HG02623 (cell line): ENCODE data around the gene OR11G2.
"Not testable (repeated sequence)": the region's sequence is repeated elsewhere in the genome, so short reads cannot be mapped to it uniquely, and the experiment has no call there.

Experiments
- ATAC-seq: cut with Tn5 transposase; IDR thresholded peaks from one replicate; pipeline ENCODE4 v1.9.1; 2021; ENCODE audit warnings: moderate library complexity; ENCODE audit not compliant: unreplicated experiment

Gene OR11G2, protein sequence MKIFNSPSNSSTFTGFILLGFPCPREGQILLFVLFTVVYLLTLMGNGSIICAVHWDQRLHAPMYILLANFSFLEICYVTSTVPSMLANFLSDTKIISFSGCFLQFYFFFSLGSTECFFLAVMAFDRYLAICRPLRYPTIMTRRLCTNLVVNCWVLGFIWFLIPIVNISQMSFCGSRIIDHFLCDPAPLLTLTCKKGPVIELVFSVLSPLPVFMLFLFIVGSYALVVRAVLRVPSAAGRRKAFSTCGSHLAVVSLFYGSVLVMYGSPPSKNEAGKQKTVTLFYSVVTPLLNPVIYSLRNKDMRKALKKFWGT

DNA sequence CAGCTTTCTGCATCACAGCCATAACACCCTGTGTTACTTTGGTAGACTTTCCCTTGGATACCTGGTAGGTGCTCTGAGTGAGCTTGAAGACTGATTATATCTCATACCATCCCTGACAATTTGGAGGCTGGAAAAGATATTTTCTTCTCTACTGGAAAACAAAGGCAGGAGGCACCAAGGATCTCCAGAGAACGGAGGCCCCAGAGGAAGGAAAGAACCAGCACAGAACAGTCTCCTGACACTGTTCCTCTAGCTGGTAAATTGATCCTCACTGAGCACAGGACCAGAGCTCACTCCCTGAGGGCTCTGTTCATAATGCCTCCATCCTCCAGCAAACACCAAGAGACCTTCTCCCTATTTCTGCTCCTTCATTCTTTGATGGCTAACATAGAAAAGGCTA is at the start of gene OR11G2:
OR11G2 (plus strand) TSS at position 301 of the 400 bp plus-strand sequence. CDS start 6,542 bp downstream, outside the sequence.
- no peak for ATAC-seq

DNA sequence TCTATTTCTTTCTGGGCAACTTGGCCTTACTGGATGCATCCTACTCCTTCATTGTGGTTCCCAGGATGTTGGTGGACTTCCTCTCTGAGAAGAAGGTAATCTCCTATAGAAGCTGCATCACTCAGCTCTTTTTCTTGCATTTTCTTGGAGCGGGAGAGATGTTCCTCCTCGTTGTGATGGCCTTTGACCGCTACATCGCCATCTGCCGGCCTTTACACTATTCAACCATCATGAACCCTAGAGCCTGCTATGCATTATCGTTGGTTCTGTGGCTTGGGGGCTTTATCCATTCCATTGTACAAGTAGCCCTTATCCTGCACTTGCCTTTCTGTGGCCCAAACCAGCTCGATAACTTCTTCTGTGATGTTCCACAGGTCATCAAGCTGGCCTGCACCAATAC is 46.8 kb upstream of the OR11G2 start:
- no peak for ATAC-seq

DNA sequence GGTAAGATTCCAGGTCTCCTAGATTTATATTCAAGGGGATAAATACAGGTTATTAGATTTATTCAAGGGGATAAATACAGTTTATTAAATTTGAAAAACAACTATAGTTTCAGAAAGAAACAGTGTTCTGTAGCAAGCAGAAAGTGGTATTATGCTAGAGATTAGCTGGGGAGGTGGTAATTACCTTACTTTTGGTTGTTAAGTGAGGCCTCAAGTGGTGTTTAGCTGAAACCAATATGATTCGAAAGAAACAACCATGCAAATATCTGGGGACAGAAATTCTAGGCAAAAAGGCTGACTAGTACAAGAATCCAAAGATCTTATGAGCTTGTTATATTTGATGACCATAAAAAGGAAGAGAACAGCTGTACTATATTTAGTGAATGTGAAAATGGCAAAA is 45.9 kb upstream of the OR11G2 start:
- no peak for ATAC-seq

DNA sequence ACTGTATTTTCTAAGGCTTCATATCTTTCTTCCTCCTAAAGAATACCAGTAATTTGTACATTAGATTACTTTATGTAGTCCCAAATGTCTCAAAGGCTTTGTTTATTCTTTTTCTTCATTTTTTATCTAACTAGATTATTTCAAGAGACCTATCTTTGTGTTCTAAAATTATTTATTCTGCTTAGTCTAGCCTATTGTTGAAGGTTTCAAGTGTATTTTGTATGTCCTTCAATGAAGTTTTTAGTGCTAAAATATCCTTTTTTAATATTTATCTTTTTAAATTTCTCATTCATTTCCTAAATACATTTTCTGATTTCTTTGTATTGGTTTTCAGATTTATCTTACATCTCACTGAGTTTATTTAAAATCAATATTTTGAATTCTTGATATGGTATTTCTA is 26.2 kb upstream of the OR11G2 start:
- no peak for ATAC-seq

DNA sequence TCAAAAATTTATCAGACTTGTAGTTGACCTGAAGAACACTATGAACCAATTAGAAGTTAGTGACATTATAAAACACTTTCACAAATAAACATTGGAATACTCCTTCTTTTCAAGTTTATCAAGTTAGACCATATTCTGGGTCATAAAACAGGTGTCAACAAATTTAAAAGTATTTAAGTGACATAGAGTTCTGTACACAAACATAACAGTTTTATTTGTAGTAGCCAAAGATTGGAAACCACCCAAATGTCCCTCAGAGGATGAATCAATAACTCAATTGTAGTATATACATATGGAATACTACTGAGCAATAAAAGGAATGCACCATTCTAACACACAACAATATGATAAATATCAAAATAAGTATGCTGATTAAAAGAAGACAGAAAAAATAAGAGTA is 23.6 kb upstream of the OR11G2 start:
- ATAC-seq = no peak

DNA sequence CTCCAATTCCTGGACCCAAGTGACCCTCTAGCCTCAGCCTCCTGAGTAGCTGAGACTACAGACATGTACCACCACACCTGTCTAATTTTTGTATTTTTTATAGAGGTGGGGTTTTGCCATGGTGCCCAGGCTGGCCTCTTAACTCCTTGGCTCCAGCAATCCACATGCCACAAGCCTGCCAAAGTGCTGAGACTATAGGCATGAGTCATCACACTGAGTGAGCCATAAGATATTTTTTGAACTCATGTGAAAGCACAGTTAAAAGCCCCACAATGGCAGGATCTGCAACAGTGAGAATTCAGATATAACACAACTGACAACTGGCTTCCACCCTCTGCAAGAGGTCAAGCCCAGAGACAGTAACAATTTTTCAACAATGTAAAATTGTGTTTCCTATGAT is 20.8 kb upstream of the OR11G2 start:
- not testable (repeated sequence) for ATAC-seq

DNA sequence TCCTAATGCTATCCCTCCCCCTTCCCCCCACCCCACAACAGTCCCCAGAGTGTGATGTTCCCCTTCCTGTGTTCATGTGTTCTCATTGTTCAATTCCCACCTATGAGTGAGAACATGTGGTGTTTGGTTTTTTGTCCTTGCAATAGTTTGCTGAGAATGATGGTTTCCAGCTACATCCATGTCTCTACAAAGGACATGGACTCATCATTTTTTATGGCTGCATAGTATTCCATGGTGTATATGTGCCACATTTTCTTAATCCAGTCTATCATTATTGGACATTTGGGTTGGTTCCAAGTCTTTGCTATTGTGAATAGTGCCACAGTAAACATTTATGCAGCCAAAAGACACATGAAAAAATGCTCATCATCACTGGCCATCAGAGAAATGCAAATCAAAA is 16.5 kb upstream of the OR11G2 start:
- ATAC-seq = not testable (repeated sequence)

DNA sequence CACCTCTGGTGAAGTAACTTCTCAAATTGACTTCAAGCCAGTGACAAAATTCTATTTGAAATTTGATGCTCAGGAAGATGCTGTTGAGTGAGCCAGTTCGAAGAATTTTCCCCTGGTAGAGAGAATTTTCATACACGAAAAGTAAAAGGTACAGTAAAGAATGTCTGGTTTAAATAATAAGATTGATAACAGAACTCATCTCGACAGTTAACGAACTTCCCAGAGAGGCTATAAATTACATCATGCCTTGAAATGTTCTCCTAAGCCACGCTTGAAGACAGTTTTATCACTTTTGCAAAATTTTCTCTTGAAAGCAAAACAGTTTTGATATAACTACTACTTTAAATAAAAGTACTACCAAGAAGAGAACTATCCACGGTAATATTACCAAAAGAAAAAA is 14.4 kb upstream of the OR11G2 start:
- ATAC-seq = no peak

DNA sequence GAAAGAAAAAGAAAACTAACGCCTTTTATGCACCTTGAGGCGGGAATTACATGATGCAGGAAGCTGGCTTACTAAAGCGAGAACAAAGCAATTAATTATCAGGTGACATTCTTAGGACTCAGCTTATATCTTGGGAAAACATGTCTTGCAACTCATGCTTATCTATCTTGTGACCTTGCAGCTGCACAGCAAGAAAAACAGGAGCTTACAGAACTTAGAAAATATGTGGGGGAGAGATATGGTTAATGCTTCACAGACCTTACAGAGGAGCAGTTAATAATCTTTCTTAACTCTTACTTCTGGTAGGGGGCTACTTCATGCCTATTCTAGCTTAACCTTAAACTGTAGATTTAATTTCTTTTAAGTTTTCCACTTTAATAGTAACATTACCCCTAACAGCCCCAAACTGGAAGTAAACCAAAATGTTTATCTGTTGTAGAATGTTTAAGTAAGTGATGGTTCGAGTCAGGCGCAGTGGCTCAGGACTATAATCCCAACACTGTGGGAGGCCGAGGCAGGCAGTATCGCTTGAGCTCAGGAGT is 13.2 kb upstream of the OR11G2 start:
- no peak for ATAC-seq

DNA sequence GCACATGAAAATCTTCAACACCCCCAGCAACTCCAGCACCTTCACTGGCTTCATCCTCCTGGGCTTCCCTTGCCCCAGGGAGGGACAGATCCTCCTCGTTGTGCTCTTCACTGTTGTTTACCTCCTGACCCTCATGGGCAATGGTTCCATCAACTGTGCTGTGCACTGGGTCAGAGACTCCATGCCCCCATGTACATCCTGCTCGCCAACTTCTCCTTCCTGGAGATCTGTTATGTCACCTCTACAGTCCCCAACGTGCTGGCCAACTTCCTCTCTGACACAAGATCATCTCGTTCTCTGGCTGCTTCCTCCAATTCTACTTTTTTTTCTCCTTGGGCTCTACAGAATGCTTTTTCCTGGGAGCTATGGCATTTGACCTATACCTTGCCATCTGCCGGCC is 11.5 kb upstream of the OR11G2 start:
- no peak for ATAC-seq

DNA sequence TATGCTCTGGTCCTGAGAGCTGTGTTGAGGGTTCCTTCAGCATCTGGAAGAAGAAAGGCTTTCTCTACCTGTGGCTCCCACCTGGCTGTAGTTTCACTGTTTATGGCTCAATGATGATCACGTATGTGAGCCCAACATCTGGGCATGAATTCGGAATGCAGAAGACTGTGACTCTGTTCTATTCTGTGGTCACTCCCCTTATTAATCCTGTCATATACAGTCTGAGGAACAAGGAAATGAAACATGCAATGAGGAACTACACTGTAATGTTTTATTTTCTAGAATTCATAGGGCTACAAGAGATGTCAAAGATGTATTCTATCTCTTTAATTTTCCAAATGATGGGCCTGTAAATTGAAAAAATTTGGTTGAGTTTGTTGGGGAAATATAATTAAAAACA is 10.8 kb upstream of the OR11G2 start:
- no peak for ATAC-seq

DNA sequence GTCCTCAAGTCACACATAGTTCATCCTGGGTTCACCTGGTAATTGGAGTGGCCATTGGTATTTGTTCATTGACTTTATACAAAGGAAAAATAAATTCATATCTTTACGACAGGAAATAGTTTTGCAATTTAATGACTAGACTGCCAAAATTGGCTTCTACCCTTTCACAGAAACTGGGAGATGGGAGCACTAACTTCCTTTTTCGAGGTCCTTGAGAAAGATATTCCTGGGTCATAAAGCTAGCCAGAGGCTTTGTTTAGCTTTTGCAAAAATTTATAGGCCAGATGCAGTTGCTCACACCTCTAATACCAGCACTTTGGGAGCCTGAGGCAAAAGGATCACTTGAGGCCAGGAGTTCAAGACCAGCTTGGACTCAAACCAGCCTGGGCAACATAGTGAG is 10.2 kb upstream of the OR11G2 start:
- no peak for ATAC-seq

DNA sequence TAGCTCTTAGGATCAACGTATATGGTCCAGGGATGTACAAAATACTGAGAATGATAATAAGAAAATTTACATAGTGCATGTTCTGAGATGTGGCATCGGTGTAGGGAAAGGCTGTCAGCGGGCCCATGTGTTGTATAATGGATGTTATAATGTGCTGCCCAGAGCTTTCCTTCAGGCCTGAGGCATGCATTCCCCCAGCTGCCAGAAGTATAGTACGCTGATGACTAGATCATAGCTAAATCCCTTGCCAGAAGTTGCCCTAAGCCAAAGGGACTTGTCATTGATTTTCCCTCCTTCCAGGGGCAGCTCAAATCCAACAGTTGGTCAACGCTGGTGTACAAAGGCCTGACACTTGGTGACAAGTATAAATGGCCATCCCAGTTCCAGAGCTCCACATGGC is 6.5 kb upstream of the OR11G2 start:
- no peak for ATAC-seq

DNA sequence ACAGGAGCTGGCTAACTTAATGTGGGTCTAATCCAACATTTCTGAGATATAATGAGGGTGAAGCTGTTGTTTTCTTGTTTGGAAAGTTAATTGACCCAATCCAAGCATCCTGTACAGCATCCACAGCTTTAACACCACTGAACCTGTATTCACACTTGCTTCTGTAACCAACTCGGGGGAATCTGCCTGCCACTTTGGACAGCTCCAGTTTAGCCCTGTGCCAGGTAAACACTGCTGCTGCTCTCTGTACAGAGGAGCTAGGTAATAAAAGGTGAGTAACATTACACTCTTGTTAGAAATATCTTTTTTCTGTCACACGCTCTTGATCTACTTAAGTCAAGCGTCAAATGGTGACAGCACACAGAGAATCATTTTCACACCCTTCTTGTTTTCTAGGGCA is 700 bp downstream of the OR11G2 start:
- no peak for ATAC-seq

DNA sequence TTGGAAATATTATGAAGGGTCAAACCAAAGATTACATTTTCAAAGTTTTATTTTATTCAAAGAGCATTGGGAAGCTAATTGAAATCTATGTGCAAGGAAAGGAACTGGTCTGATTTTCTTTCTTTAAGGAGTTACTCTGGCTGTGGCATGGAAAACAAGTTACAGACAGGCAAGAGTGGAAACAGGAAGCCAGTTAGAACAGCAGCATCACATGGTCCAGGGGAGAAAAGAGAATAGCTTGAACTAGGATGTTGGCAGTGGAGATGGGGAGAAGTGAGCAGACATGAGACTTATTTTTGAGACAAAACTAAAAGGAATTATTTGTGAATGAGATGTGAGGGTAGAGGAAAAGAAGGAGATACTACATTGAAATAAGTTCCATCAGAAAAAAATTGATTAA is 3.4 kb downstream of the OR11G2 start:
- no peak for ATAC-seq

DNA sequence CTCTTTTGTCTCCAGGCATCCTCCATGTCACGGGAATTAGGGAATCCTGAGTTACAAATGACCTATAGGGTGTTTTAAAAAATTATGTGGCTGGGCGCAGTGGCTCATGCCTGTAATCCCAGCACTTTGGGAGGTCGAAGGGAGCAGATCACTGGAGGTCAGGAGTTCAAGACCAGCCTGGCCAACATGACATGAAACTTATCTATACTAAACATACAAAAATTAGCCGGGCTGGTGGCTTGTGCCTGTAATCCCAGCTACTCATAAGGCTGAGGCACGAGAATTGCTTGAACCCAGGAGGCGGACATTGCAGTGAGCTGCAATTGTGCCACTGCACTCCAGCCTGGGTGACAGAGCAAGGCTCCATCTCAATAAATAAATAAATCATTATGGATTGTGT is 4.5 kb downstream of the OR11G2 start:
- not testable (repeated sequence) for ATAC-seq

DNA sequence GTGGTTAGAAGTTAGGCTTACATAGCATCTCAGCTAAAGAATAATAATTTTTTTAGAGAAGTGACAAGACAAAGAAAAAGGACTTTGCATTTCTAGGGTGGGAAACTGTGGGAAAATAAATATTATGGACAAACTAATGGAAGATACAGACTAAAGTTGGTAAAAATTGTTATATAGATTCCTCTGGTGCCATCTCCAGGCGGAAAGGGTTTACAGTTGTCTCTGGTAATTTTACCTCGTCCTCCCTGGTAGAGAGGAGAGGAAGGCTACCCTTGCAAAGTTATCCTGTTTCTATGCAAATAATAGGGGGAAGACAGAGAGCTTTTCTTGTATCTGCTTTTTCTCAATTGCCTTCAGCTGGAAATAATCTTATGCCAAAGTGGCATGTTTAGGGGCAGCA is 5.2 kb downstream of the OR11G2 start:
- no peak for ATAC-seq

DNA sequence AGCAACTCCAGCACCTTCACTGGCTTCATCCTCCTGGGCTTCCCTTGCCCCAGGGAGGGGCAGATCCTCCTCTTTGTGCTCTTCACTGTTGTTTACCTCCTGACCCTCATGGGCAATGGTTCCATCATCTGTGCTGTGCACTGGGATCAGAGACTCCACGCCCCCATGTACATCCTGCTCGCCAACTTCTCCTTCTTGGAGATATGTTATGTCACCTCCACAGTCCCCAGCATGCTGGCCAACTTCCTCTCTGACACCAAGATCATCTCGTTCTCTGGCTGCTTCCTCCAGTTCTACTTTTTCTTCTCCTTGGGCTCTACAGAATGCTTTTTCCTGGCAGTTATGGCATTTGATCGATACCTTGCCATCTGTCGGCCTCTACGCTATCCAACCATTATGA is 6.8 kb downstream of the OR11G2 start:
- no peak for ATAC-seq

DNA sequence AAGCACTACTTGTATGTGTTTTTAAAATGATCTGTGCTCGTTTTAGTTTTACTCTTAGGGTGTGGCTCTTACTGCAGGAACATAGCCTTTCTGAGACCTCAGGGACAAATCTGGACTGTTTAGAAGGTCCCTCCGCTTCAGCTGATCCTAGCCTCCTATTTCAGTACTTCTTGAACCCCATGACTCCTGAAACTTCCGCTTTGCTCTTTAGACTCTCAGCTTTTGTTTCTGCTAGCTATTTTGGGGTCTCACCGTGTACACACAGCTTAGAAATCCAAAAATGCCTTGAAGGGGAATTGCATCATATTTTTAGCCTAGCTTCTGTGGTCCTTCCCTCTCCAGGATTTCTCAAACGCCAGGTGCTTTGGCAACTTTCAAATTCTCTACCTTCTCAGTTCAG is 8.3 kb downstream of the OR11G2 start:
- ATAC-seq = no peak

DNA sequence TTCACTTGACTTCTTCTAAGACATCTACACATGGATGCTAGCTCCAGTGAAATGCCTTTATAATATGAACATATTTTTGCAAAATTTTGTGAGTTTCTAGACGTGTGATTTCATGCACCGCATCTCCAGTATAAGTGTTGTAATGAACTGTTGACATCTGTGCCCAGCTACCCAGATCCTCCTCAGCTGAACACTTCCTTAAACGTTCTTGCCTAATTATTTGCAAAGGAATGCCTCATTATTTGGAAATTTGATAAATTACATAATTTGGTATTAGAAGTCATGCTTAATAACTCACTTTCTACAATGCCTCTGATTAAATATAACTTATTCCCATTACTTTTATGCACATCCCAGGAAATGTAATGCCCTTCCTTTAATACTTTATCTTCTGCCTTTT is 14.0 kb downstream of the OR11G2 start:
- no peak for ATAC-seq

DNA sequence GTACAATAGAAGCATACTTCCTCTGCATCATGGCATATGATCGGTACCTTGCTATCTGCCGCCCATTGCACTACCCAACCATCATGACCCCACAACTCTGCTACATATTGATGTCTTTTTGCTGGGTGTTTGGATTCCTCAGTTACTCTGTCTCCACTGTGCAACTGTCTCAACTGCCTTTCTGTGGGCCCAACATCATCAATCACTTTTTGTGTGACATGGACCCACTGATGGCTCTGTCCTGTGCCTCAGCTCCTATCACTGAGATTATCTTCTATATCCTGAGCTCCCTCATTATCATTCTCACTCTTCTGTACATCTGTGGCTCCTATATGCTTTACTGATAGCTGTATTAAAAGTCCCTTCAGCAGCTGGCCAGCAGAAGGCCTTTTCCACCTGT is 18.9 kb downstream of the OR11G2 start:
- no peak for ATAC-seq

DNA sequence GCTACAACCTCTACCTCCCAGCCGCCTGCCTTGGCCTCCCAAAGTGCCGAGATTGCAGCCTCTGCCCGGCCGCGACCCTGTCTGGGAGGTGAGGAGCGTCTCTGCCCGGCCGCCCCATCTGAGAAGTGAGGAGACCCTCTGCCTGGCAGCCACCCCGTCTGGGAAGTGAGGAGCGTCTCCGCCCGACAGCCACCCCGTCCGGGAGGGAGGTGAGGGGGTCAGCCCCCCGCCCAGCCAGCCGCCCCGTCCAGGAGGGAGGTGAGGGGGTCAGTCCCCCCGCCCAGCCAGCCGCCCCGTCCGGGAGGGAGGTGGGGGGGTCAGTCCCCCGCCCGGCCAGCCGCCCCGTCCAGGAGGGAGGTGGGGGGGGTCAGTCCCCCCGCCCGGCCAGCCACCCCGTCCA is 21.7 kb downstream of the OR11G2 start:
- ATAC-seq = not testable (repeated sequence)

DNA sequence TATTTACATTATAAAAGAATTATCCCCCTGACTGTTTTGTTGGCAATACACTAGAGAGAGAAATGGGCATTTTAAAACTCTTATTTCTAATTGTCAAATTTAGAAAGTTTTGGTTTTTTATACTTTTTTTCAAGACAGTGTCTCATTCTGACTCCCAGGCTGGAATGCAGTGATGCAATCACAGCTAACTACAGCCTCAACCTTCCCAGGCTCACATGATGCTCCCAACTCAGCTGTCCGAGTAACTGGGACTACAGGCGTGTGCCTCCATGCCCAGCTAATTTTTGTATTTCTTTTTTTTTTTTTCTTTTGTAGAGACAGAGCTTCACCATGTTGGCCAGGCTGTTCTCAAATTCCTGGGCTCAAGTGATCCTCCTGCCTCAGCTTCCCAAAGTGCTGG is 24.5 kb downstream of the OR11G2 start:
- ATAC-seq = no peak
